Measurements from ENCODE around the gene CA12.

Gene CA12

GRCh38 chr15:63378946-63379345, 2.7 kb downstream of the CA12 start:
- no peak for DNase-seq

- DNase-seq, result no peak
These were observed 6.7 kb downstream of the CA12 start for GRCh38 chr15:63374686-63375520.

GRCh38 chr15:63373866-63374548, 7.6 kb downstream of the CA12 start:
- DNase-seq, result no peak

GRCh38 chr15:63373330-63373729, 8.3 kb downstream of the CA12 start:
- no peak for DNase-seq

GRCh38 chr15:63372753-63373152, 8.9 kb downstream of the CA12 start:
- no peak for DNase-seq

GRCh38 chr15:63372018-63372705, 9.5 kb downstream of the CA12 start:
- no peak for DNase-seq

- DNase-seq, result no peak
These were observed 10.2 kb downstream of the CA12 start for GRCh38 chr15:63371297-63371918.

- DNase-seq, result no peak
These were observed 10.9 kb downstream of the CA12 start for GRCh38 chr15:63370764-63371163.

GRCh38 chr15:63369781-63370180, 11.9 kb downstream of the CA12 start:
- no peak for DNase-seq

GRCh38 chr15:63369296-63369695, 12.3 kb downstream of the CA12 start:
- no peak for DNase-seq

- no peak for DNase-seq
These were observed 13.1 kb downstream of the CA12 start for GRCh38 chr15:63368503-63368902.

- no peak for DNase-seq
These were observed 13.7 kb downstream of the CA12 start for GRCh38 chr15:63367900-63368299.

- DNase-seq, result no peak
These were observed 14.3 kb downstream of the CA12 start for GRCh38 chr15:63367390-63367789.

- DNase-seq, result no peak
These were observed 15.2 kb downstream of the CA12 start for GRCh38 chr15:63366451-63366850.

- DNase-seq, result no peak
These were observed 16.4 kb downstream of the CA12 start for GRCh38 chr15:63365273-63365680.

- DNase-seq, result no peak
These were observed 17.0 kb downstream of the CA12 start for GRCh38 chr15:63364399-63365272.

- no peak for DNase-seq
These were observed 18.4 kb downstream of the CA12 start for GRCh38 chr15:63363292-63363691.

GRCh38 chr15:63362885-63363284, 18.8 kb downstream of the CA12 start:
- no peak for DNase-seq

GRCh38 chr15:63362196-63362595, 19.4 kb downstream of the CA12 start:
- no peak for DNase-seq

- no peak for DNase-seq
These were observed 21.5 kb downstream of the CA12 start for GRCh38 chr15:63360170-63360569.

- DNase-seq, result no peak
These were observed 23.2 kb downstream of the CA12 start for GRCh38 chr15:63358241-63359029.

Data from right kidney (tissue), 1 donor.